ENCODE measurements around the gene TLR5. TPM values are rescaled to one million over a fixed set of nuclear protein-coding genes. Genes with fewer than 3 reads are reported as not detected.

Gene TLR5
- total RNA-seq, 2 donors from 2014 or later = 8.2 to 10.1 TPM

DNA sequence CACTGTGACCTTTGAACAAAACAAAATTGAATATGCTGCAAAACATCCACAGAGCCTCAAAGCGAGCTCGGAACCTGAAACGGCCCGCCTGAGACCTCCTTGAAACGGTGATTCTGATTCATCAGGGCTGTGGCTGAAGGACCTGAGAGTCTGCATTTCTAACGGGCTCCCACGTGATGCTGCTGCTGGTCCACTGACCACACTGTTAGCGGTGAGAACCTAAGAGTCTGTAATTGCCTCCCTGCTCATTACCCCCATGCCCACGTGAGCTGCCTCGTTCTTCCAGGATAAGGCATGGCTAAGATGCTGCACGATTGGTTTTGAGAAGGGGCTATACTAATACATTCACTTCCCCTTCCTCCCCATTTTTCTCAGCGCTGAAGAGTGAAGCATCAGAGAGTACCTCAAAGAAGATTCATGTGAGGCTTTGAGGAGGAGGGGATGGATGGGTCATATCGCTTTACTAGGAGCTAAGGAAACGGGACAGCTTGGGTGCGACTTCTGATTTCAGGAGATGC is 9.7 kb downstream of the TLR5 start:
- ATAC-seq (peak; percentile 4), DNase-seq (no peak)
- peak overlapping the region in 3 of 4 donors; percentile 78 to 85 (median 85) for H3K27ac ChIP-seq
- H3K4me1 ChIP-seq = peaks cover 36% of the 10 kb centered on the region
- no peaks in the 10 kb centered on the region for H3K9me3 ChIP-seq
- no peak overlapping the region for H3K4me3 ChIP-seq
- no peaks in the 10 kb centered on the region for H3K27me3 ChIP-seq
- WGBS, 2 donors = 9 to 28% methylated on average over 13 to 15 of the region's 15 CpGs
- TF ChIP-seq, protein P1, sequence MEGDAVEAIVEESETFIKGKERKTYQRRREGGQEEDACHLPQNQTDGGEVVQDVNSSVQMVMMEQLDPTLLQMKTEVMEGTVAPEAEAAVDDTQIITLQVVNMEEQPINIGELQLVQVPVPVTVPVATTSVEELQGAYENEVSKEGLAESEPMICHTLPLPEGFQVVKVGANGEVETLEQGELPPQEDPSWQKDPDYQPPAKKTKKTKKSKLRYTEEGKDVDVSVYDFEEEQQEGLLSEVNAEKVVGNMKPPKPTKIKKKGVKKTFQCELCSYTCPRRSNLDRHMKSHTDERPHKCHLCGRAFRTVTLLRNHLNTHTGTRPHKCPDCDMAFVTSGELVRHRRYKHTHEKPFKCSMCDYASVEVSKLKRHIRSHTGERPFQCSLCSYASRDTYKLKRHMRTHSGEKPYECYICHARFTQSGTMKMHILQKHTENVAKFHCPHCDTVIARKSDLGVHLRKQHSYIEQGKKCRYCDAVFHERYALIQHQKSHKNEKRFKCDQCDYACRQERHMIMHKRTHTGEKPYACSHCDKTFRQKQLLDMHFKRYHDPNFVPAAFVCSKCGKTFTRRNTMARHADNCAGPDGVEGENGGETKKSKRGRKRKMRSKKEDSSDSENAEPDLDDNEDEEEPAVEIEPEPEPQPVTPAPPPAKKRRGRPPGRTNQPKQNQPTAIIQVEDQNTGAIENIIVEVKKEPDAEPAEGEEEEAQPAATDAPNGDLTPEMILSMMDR (IDR thresholded peaks at IDR 0.05) = no peak
- TF ChIP-seq POLR2A (IDR thresholded peaks at IDR 0.05) = no peak
- H3K36me3 ChIP-seq (replicated peaks in 1 of 2; ENCODE audit: insufficient read depth in 1 of 2, low read depth in 2 of 2) = no peaks in the 10 kb centered on the region
- intact Hi-C loops (cut with DNase I) = no loop called here

DNA sequence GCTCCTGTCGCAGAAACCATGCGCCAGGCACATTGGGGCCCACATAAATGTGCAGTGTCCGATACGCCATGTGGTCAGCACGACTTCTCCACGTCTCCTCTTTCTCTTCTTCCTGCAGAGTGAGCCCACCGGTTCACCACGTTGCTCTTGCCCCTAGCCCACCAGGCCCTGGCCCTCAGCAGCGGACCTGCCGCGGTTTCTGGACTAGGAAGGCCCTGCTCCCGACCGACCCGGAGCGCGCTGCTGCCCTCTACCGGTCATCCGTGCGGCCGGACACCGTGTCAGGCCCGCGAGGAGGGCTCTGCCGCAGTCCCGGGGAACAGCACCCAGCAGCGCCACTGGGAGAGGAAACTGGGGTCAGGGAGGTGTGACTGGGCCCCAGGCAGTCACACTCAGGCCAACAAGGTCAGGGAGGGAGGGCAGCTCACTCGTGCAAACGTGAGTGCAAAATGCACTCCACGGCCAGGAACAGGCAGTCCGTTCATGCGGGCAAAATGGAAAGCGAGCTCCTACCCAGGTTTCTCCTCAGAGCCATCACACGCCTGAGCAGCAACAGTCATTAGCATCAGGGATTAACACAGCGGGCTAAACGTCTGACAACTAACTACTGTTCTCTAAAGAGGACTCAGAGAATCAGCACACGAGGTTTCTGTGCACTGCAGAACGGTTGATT is 13.7 kb downstream of the TLR5 start:
- Histone ChIP-seq H3K4me1 (peaks cover 17% of the 10 kb centered on the region), H3K9me3 (no peaks in the 10 kb centered on the region), H3K27ac (no peak overlapping the region), H3K4me3 (no peak overlapping the region), H3K27me3 (no peaks in the 10 kb centered on the region), H3K36me3 (replicated peaks in 1 of 2; ENCODE audit: insufficient read depth in 1 of 2, low read depth in 2 of 2) (no peaks in the 10 kb centered on the region)
- DNase-seq (peak; percentile 71 to 79 (median 77)), ATAC-seq (peak; percentile 60)
- intact Hi-C loops (cut with DNase I) = loop anchor here (10.0 kb wide), 1 partner anchor 335 kb away; no protein-coding TSS in a partner anchor
- 28 to 30% methylated on average over 31 to 37 of the region's 37 CpGs for WGBS, 2 donors
- TF ChIP-seq POLR2A (IDR thresholded peaks at IDR 0.05) = no peak
- TF ChIP-seq, protein P1 (IDR thresholded peaks at IDR 0.05) = peak; percentile 69 to 85 (median 76)

DNA sequence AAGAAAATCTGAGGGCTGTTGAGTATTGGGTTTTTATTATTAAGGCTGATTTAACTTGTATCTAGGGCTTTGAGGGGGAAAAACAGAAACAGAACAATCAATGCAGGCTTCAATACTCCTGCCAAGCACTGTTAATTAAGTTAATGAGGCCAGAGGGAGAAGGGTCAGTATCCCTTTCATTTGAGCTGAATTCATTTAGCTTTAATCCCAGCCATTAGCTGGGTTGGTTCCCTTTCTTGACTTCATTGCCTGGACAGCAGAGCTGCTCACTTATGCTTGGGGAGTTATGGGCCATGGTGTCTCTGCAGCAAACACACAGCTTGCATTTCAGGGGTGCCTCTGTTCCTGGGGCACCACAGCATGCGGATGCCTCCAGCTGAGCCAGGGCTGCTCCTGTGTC is 16.3 kb downstream of the TLR5 start:
- no peak for ATAC-seq
- H3K27me3 ChIP-seq = no peaks in the 10 kb centered on the region
- DNase-seq = no peak
- no peaks in the 10 kb centered on the region for H3K36me3 ChIP-seq (replicated peaks in 1 of 2; ENCODE audit: insufficient read depth in 1 of 2, low read depth in 2 of 2)
- TF ChIP-seq, protein P1 (IDR thresholded peaks at IDR 0.05) = no peak
- TF ChIP-seq POLR2A (IDR thresholded peaks at IDR 0.05) = no peak
- no peaks in the 10 kb centered on the region for H3K9me3 ChIP-seq
- intact Hi-C loops (cut with DNase I) = loop anchor here (10.0 kb wide), 1 partner anchor 332 kb away; no protein-coding TSS in a partner anchor
- no peak overlapping the region for H3K4me3 ChIP-seq
- H3K27ac ChIP-seq = no peak overlapping the region
- 100% methylated on average over 1 of the region's 1 CpG; no CpG with 5 or more reads in 1 of the 2 donors for WGBS, 2 donors
- peaks cover 14% of the 10 kb centered on the region for H3K4me1 ChIP-seq

DNA sequence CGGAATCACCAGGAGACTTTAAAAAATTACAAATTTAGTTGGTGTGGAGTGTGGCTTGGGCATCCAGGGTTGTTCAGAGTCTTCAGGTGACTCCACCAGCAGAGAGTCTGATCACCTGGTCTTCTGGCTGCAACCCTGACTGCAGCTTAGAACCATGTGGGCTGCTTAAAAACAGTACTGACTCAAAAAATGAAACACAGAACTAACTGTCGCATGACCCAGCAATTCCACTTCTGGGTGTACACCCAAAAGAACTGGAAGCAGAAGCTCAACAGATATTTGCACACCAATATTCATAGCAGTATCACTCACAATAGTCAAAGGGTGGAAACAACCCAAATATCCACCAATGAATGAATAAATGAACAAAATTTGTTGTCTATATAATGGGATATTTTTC is 17.3 kb downstream of the TLR5 start:
- H3K27ac ChIP-seq = no peak overlapping the region
- intact Hi-C loops (cut with DNase I) = loop anchor here (10.0 kb wide), 1 partner anchor 331 kb away; no protein-coding TSS in a partner anchor
- no peak for ATAC-seq
- no peaks in the 10 kb centered on the region for H3K9me3 ChIP-seq
- TF ChIP-seq, protein P1 (IDR thresholded peaks at IDR 0.05) = no peak
- TF ChIP-seq POLR2A (IDR thresholded peaks at IDR 0.05) = no peak
- H3K36me3 ChIP-seq (replicated peaks in 1 of 2; ENCODE audit: insufficient read depth in 1 of 2, low read depth in 2 of 2) = no peaks in the 10 kb centered on the region
- no peaks in the 10 kb centered on the region for H3K27me3 ChIP-seq
- no peak overlapping the region for H3K4me3 ChIP-seq
- DNase-seq = no peak
- peaks cover 14% of the 10 kb centered on the region for H3K4me1 ChIP-seq
- WGBS, 2 donors = 56 to 69% methylated on average over 2 of the region's 2 CpGs

Data from body of pancreas (tissue), 4 donors.